A549 (cell line): ENCODE results near the gene ZBTB11.
A peak's percentile ranks its signal among the peaks of the same experiment; 100 is the strongest.

Source experiments
- CTCF ChIP-seq: fragments of >200 bp; sonication (Bioruptor Twin); formaldehyde crosslinking; IDR thresholded peaks from 3 replicates; pipeline ENCODE4 v1.5.1; 2016
- EP300 ChIP-seq, 2 experiments: fragments of >200 bp; sonication (Bioruptor Twin); formaldehyde crosslinking; IDR thresholded peaks; 2 replicates in 1 of 2; 3 replicates in 1 of 2; pipeline ENCODE4 v1.6.1; 2016 to 2017
- ESRRA ChIP-seq: fragments of 150-350 bp; IDR thresholded peaks from 2 replicates; pipeline ENCODE4 v1.6.1; 2014; ENCODE audit warnings: mild to moderate bottlenecking, low read length, borderline replicate concordance
- JUN ChIP-seq, 2 experiments: fragments of >200 bp; sonication (Bioruptor Twin); formaldehyde crosslinking; IDR thresholded peaks; 2 replicates in 1 of 2; 3 replicates in 1 of 2; pipeline ENCODE4 v1.6.1; 2016 to 2017
- KDM5A ChIP-seq: fragments of 200-600 bp; sonication (generic); IDR thresholded peaks from 2 replicates; pipeline ENCODE4 v1.6.1; 2016; ENCODE audit warnings: antibody characterized with exemption, mild to moderate bottlenecking
- PHF8 ChIP-seq: fragments of 200-600 bp; sonication (generic); IDR thresholded peaks from 2 replicates; pipeline ENCODE4 v1.6.1; 2016; ENCODE audit warnings: low read depth, mild to moderate bottlenecking, antibody characterized with exemption, moderate library complexity, borderline replicate concordance
- RCOR1 ChIP-seq: fragments of 150-350 bp; IDR thresholded peaks from 2 replicates; pipeline ENCODE4 v1.6.1; 2014; ENCODE audit warnings: antibody characterized with exemption, low read length, low read depth
- ZFP36 ChIP-seq: fragments of 450-650 bp; IDR thresholded peaks from 2 replicates; pipeline ENCODE4 v1.6.1; 2014; ENCODE audit warnings: borderline replicate concordance; ENCODE audit not compliant: partially characterized antibody

- TF ChIP-seq CTCF (peak; percentile 68), EP300 (IDR thresholded peaks at IDR 0.05) (no peak), JUN (IDR thresholded peaks at IDR 0.05) (no peak), KDM5A (no peak), RCOR1 (no peak), ZFP36 (no peak), ESRRA (no peak), PHF8 (no peak)
Observed at GRCh38 chr3:101635954-101636798, 40.8 kb downstream of the ZBTB11 start.
